SK-N-SH (cell line): Measurements from ENCODE around the gene FAM222B.

Source experiments
- CTCF ChIP-seq: fragments of 200-600 bp; sonication (generic); IDR thresholded peaks from 2 replicates; pipeline ENCODE4 v1.6.1; 2017; ENCODE audit warnings: antibody characterized with exemption, mild to moderate bottlenecking, moderate library complexity
- EZH2phosphoT487 ChIP-seq: fragments of 200-600 bp; sonication (generic); IDR thresholded peaks from 2 replicates; pipeline ENCODE4 v1.6.1; 2017; ENCODE audit warnings: low read depth, mixed run types, mild to moderate bottlenecking, antibody characterized with exemption, moderate library complexity, borderline replicate concordance
- IRF3 ChIP-seq: fragments of 150-350 bp; IDR thresholded peaks from 2 replicates; pipeline ENCODE4 v1.6.1; 2016; ENCODE audit warnings: mild to moderate bottlenecking, low read depth, low read length
- JUND ChIP-seq: IDR thresholded peaks from 2 replicates; pipeline ENCODE4 v1.4.0; 2012
- NRF1 ChIP-seq: IDR thresholded peaks from 2 replicates; pipeline ENCODE4 v1.6.1; 2012; ENCODE audit warnings: low read depth, mild to moderate bottlenecking, low read length
- POLR2AphosphoS5 ChIP-seq: IDR thresholded peaks from 2 replicates; pipeline ENCODE4 v1.6.1; 2012; ENCODE audit warnings: low read depth, low read length
- RAD21 ChIP-seq: IDR thresholded peaks from 2 replicates; pipeline ENCODE4 v1.6.1; 2012; ENCODE audit warnings: mild to moderate bottlenecking, low read length
- SIN3A ChIP-seq: IDR thresholded peaks from 2 replicates; pipeline ENCODE4 v1.6.1; 2012; ENCODE audit warnings: low read depth, mild to moderate bottlenecking, low read length, moderate library complexity, borderline replicate concordance
- TAF1 ChIP-seq: IDR thresholded peaks from 2 replicates; pipeline ENCODE4 v1.6.1; 2012; ENCODE audit warnings: low read depth, mild to moderate bottlenecking, low read length, moderate library complexity, borderline replicate concordance
- TEAD4 ChIP-seq: IDR thresholded peaks from 2 replicates; pipeline ENCODE4 v1.4.0; 2012; ENCODE audit warnings: mild to moderate bottlenecking, borderline replicate concordance; ENCODE audit not compliant: insufficient read depth
- YY1 ChIP-seq: IDR thresholded peaks from 2 replicates; pipeline ENCODE4 v1.4.0; 2012; ENCODE audit warnings: low read depth, mild to moderate bottlenecking

GRCh38 chr17:28716740-28717577, 125.6 kb downstream of the FAM222B start:
- TF ChIP-seq RAD21 (no peak), YY1 (no peak), TAF1 (no peak), JUND (no peak), CTCF (no peak), POLR2AphosphoS5 (no peak), SIN3A (no peak), NRF1 (no peak), IRF3 (no peak), TEAD4 (no peak), EZH2phosphoT487 (no peak)
